NB4 (cell line): ENCODE results near the gene ZNF629.
"Not testable (repeated sequence)": the region's sequence is repeated elsewhere in the genome, so short reads cannot be mapped to it uniquely, and the experiment has no call there.

ENCODE experiments used
- POLR2A ChIP-seq: IDR thresholded peaks from 2 replicates; pipeline ENCODE4 v1.6.1; 2011; ENCODE audit warnings: mild to moderate bottlenecking; ENCODE audit not compliant: insufficient read length; ENCODE audit errors: extremely low read depth
- TF ChIP-seq, protein P1 (sequence below): IDR thresholded peaks from one replicate; pipeline ENCODE4 v1.5.1; 2012; ENCODE audit warnings: low read depth, low read length

DNA sequence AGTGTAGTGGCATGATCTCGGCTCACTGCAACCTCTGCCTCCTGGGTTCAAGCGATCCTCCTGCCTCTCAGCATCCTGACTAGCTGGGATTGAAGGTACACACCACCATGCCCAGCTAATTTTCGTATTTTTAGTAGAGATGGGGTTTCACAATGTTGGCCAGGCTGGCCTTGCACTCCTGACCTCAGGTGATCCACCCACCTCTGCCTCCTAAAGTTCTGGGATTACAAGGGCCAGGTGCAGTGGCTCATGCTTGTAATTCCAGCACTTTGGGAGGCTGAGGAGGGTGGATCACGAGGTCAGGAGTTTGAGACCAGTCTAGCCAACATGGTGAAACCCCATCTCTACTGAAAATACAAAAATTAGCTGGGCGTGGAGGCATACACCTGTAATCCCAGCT lies 22.7 kb upstream of the ZNF629 start:
- TF ChIP-seq, protein P1, sequence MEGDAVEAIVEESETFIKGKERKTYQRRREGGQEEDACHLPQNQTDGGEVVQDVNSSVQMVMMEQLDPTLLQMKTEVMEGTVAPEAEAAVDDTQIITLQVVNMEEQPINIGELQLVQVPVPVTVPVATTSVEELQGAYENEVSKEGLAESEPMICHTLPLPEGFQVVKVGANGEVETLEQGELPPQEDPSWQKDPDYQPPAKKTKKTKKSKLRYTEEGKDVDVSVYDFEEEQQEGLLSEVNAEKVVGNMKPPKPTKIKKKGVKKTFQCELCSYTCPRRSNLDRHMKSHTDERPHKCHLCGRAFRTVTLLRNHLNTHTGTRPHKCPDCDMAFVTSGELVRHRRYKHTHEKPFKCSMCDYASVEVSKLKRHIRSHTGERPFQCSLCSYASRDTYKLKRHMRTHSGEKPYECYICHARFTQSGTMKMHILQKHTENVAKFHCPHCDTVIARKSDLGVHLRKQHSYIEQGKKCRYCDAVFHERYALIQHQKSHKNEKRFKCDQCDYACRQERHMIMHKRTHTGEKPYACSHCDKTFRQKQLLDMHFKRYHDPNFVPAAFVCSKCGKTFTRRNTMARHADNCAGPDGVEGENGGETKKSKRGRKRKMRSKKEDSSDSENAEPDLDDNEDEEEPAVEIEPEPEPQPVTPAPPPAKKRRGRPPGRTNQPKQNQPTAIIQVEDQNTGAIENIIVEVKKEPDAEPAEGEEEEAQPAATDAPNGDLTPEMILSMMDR = not testable (repeated sequence)
- TF ChIP-seq POLR2A = not testable (repeated sequence)
